Measurements from ENCODE around the gene VPS13A. TPM values are rescaled to one million over a fixed set of nuclear protein-coding genes. Genes with fewer than 3 reads are reported as not detected.

The VPS13A gene
- total RNA-seq, 4 donors from 2014 or later = 45.9 to 77.0 (median 53.5) TPM

DNA sequence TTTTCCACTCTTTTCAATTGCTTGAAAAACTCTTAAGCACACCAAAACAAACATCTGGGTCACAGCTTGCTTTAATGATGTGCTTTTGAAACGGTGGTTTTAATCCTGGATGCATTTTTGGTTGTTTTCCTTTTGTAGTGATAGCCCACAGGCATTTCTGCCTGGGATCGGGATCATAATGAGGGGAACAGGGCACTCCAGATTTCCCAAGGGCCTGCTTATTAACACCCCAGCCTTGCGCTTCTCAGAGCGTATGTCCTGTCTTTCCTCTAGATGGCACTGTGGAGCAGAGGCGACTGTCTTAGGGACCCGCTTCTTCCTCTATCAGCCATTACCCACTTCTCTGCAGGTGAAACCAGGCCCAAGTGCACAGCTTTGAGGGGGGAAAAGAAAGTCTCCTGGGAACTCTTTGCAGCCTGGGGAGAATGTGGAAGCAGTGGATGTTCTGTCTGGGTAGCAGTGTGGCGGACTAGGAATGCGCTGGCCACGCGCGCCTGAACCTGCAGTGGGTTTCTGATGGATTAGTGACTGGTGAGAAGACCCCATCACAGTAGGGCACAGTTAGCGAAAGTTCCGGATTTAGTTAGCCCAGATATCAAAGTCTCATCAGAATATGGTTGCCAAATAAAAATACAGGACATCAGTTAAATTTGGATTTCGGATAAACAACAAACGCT, 280.7 kb downstream of the VPS13A start:
- 59 to 60% methylated on average over 15 of the region's 15 CpGs for WGBS, 2 donors
- peak overlapping the region; percentile 47 to 71 (median 56) for H3K27ac ChIP-seq
- no peak overlapping the region for H3K4me3 ChIP-seq (replicated peaks in 1 of 3)

DNA sequence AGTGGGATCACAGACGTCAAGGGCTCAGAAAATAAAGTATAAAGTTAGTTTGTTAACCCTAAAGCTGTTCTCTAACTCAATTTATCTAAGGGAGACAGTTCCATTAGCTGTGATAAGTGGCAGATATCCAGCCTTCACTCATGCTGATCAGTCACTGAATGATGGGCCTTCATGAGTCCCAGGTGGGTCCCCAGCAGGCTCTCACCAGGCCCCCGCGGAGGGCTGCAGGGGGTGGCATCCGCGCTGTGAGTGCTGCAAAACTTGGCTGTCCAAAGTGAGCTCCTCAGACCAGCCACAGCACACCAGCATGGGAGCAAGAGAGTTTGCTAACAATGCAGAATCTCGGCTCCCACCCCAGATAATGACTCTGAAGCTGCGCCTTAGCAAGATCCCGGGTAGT, 283.6 kb downstream of the VPS13A start:
- peaks cover 23 to 35% of the 10 kb centered on the region in 2 donors for H3K4me1 ChIP-seq
- TF ChIP-seq POLR2A (IDR thresholded peaks at IDR 0.05) = no peak
- TF ChIP-seq, protein P1, sequence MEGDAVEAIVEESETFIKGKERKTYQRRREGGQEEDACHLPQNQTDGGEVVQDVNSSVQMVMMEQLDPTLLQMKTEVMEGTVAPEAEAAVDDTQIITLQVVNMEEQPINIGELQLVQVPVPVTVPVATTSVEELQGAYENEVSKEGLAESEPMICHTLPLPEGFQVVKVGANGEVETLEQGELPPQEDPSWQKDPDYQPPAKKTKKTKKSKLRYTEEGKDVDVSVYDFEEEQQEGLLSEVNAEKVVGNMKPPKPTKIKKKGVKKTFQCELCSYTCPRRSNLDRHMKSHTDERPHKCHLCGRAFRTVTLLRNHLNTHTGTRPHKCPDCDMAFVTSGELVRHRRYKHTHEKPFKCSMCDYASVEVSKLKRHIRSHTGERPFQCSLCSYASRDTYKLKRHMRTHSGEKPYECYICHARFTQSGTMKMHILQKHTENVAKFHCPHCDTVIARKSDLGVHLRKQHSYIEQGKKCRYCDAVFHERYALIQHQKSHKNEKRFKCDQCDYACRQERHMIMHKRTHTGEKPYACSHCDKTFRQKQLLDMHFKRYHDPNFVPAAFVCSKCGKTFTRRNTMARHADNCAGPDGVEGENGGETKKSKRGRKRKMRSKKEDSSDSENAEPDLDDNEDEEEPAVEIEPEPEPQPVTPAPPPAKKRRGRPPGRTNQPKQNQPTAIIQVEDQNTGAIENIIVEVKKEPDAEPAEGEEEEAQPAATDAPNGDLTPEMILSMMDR (IDR thresholded peaks at IDR 0.05) = no peak
- no peaks in the 10 kb centered on the region for H3K9me3 ChIP-seq
- no peak for DNase-seq
- no peak overlapping the region for H3K27ac ChIP-seq
- H3K36me3 ChIP-seq = no peaks in the 10 kb centered on the region
- H3K27me3 ChIP-seq = no peaks in the 10 kb centered on the region
- H3K4me3 ChIP-seq (replicated peaks in 1 of 3) = no peak overlapping the region
- intact Hi-C loops (cut with DNase I) = no loop called here
- 89 to 91% methylated on average over 8 of the region's 8 CpGs for WGBS, 2 donors

More for the DNA sequence above, 280.7 kb downstream of the VPS13A start:
- no peaks in the 10 kb centered on the region for H3K36me3 ChIP-seq
- no peaks in the 10 kb centered on the region for H3K9me3 ChIP-seq
- peaks cover 25 to 28% of the 10 kb centered on the region in 2 donors for H3K4me1 ChIP-seq
- DNase-seq = peak; percentile 58 to 68
- intact Hi-C loops (cut with DNase I) = loop anchor here (10.0 kb wide), 1 partner anchor 197 kb away; no protein-coding TSS in a partner anchor
- TF ChIP-seq, protein P1 (IDR thresholded peaks at IDR 0.05) = peak; percentile 56 to 92 (median 76)
- no peak for TF ChIP-seq POLR2A (IDR thresholded peaks at IDR 0.05)
- no peaks in the 10 kb centered on the region for H3K27me3 ChIP-seq

DNA sequence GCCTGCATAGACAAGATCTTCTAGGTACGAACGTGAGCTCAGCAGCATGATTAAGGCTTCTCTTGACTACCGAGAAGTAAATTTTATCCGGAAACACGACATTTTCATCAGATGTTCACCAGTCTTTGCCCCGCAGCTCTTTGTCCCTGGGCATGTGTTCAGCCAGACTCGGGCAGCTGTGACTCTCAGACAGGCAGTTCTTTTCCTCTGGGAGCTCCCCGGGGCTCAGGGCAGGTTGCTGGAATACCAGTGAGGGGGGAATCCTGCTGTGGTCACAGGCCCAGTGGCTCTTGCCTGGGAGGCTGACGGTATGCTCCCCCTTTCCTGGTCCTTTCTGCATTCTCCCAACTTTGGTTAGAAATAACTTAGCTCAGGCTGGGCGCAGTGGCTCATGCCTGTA, 284.7 kb downstream of the VPS13A start:
- Histone ChIP-seq H3K4me3 (replicated peaks in 1 of 3) (no peak overlapping the region), H3K9me3 (no peaks in the 10 kb centered on the region), H3K36me3 (no peaks in the 10 kb centered on the region), H3K27me3 (no peaks in the 10 kb centered on the region), H3K4me1 (peaks cover 12 to 25% of the 10 kb centered on the region in 2 donors), H3K27ac (no peak overlapping the region)
- DNase-seq = no peak
- TF ChIP-seq, protein P1 (IDR thresholded peaks at IDR 0.05) = no peak
- no peak for TF ChIP-seq POLR2A (IDR thresholded peaks at IDR 0.05)
- WGBS, 2 donors = 86% methylated on average over 10 of the region's 10 CpGs
- intact Hi-C loops (cut with DNase I) = no loop called here

DNA sequence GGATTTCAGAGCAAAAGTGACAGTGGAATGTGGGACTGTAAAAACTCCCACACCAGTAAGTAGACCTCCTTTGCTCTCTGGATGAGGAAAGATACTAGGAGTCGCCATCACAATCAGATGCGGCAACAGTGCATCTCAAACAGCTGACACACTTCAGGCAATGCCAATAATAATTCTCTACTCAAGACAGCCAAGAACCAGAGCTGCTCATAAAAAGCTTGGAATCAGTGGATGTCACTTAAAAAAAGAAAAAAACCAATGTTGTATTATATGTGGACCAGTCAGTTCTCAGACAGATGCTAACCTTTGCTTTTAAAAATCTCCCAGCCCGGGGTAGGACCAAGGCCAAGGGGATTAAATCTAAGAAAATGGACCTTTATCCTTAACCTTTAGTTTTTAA, 285.8 kb downstream of the VPS13A start:
- no peak overlapping the region for H3K27ac ChIP-seq
- 73 to 88% methylated on average over 3 of the region's 3 CpGs for WGBS, 2 donors
- H3K27me3 ChIP-seq = no peaks in the 10 kb centered on the region
- no peak for DNase-seq
- H3K4me3 ChIP-seq (replicated peaks in 1 of 3) = no peak overlapping the region
- no peaks in the 10 kb centered on the region for H3K36me3 ChIP-seq
- intact Hi-C loops (cut with DNase I) = no loop called here
- no peaks in the 10 kb centered on the region for H3K9me3 ChIP-seq
- no peak for TF ChIP-seq POLR2A (IDR thresholded peaks at IDR 0.05)
- TF ChIP-seq, protein P1 (IDR thresholded peaks at IDR 0.05) = no peak
- H3K4me1 ChIP-seq = peaks cover 4 to 14% of the 10 kb centered on the region in 2 donors

DNA sequence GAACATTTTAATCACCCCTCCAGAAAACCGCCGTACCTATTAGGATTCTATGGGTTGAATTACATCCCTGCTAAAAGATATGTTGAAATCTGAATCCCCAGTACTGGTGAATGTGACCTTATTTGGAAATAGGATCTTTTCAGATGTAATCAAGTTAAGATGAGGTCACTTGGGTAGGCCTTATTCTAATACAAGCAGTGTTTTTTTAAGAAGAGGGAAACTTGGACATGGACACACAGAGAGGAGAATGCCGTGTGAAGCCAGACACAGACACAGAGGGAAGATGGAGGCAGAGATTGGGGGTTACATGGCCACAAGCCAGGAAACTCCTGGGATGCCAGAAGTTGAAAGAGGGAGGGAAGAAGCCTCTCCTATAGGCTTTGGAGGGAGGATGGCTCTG, 287.3 kb downstream of the VPS13A start:
- WGBS, 2 donors = 91 to 98% methylated on average over 3 of the region's 3 CpGs
- H3K27ac ChIP-seq = no peak overlapping the region
- DNase-seq = no peak
- H3K4me3 ChIP-seq (replicated peaks in 1 of 3) = no peak overlapping the region
- H3K27me3 ChIP-seq = no peaks in the 10 kb centered on the region
- no peaks in the 10 kb centered on the region for H3K9me3 ChIP-seq
- no peaks in the 10 kb centered on the region for H3K36me3 ChIP-seq
- intact Hi-C loops (cut with DNase I) = no loop called here
- peaks cover 0 to 7% of the 10 kb centered on the region in 2 donors for H3K4me1 ChIP-seq
- TF ChIP-seq POLR2A (IDR thresholded peaks at IDR 0.05) = no peak
- TF ChIP-seq, protein P1 (IDR thresholded peaks at IDR 0.05) = no peak

Data from thyroid gland (tissue), 4 donors.